WI38 (cell line): Measurements from ENCODE around the gene MID2.
"Not testable (repeated sequence)": the region's sequence is repeated elsewhere in the genome, so short reads cannot be mapped to it uniquely, and the experiment has no call there.

ENCODE experiments used
- H3K4me3 ChIP-seq: 2 replicates; pipeline ENCODE4 v1.5.1; 2011; ENCODE audit warnings: low read depth, mild to moderate bottlenecking, control low read depth, low read length
- CTCF ChIP-seq: IDR thresholded peaks from 2 replicates; pipeline ENCODE4 v1.5.1; 2012; ENCODE audit warnings: low read depth, mild to moderate bottlenecking, control low read depth, low read length

MID2 gene

GRCh38 chrX:107842715-107843400, 17.2 kb downstream of the MID2 start:
- no peak for TF ChIP-seq CTCF
- H3K4me3 ChIP-seq, result no peak overlapping the region

GRCh38 chrX:107845625-107846024, 20.0 kb downstream of the MID2 start:
- TF ChIP-seq CTCF, result no peak

GRCh38 chrX:107848591-107848990, 22.9 kb downstream of the MID2 start:
- H3K4me3 ChIP-seq, result no peak overlapping the region
- TF ChIP-seq CTCF, result no peak

More at GRCh38 chrX:107845625-107846024, 20.0 kb downstream of the MID2 start:
- H3K4me3 ChIP-seq, result no peak overlapping the region

GRCh38 chrX:107849747-107850421, 24.2 kb downstream of the MID2 start:
- H3K4me3 ChIP-seq, result no peak overlapping the region
- no peak for TF ChIP-seq CTCF

GRCh38 chrX:107850422-107850765, 24.7 kb downstream of the MID2 start:
- TF ChIP-seq CTCF, result no peak
- H3K4me3 ChIP-seq, result no peak overlapping the region

GRCh38 chrX:107851215-107851614, 25.5 kb downstream of the MID2 start:
- H3K4me3 ChIP-seq, result no peak overlapping the region
- TF ChIP-seq CTCF, result no peak

GRCh38 chrX:107851665-107852064, 26.0 kb downstream of the MID2 start:
- not testable (repeated sequence) for H3K4me3 ChIP-seq
